Natural killer cell treated with Interleukin-12 subunit alpha and Interleukin-12 subunit beta and Interleukin-15 and Interleukin-18, amount 100 ng/mL, for 72 hours (primary cell): Measurements from ENCODE around the gene SIN3B. TPM values are rescaled to one million over a fixed set of nuclear protein-coding genes. Genes with fewer than 3 reads are reported as not detected.

Experiments used
- ATAC-seq, 2 donors: fragments of 150-1000 bp; cut with Tn5 transposase in 1 of 2; sonication (Bioruptor Pico), chemical (Tn5 transposase) in 1 of 2; 2 replicates each; pipeline ENCODE4 v1.10.0; 2021
- DNase-seq: peaks from one replicate; pipeline ENCODE4 v3.0.0; 2022; ENCODE audit warnings: low spot score
- H3K27ac Mint-ChIP-seq, 2 donors: 1 replicate in 1 of 2; 2 replicates in 1 of 2; pipeline ENCODE4 v1.8.0; 2022; ENCODE audit warnings: mixed read lengths in 2 of 2, mild to moderate bottlenecking in 1 of 2, moderate library complexity in 1 of 2
- H3K27me3 Mint-ChIP-seq, 2 donors: 1 replicate in 1 of 2; 2 replicates in 1 of 2; pipeline ENCODE4 v1.8.0; 2022; ENCODE audit warnings: mixed read lengths in 2 of 2
- H3K36me3 Mint-ChIP-seq: one replicate; pipeline ENCODE4 v1.8.0; 2022; ENCODE audit warnings: mixed read lengths
- H3K4me1 Mint-ChIP-seq, 2 donors: 1 replicate in 1 of 2; 2 replicates in 1 of 2; pipeline ENCODE4 v1.8.0; 2022; ENCODE audit warnings: low read depth in 2 of 2, mixed read lengths in 2 of 2, mild to moderate bottlenecking in 1 of 2
- H3K4me3 Mint-ChIP-seq: one replicate; pipeline ENCODE4 v1.8.0; 2022; ENCODE audit warnings: mixed read lengths
- H3K9me3 Mint-ChIP-seq: 2 replicates; pipeline ENCODE4 v1.8.0; 2022; ENCODE audit warnings: mixed read lengths
- total RNA-seq, 2 donors: library from RNA; stranded (reverse); gene quantifications; one replicate each; pipeline ENCODE4 v1.2.3, GENCODE V29; 2022

SIN3B gene
- total RNA-seq, 2 donors from 2014 or later, result 33.0 to 53.2 TPM

GRCh38 chr19:16836115-16837034, 7.2 kb downstream of the SIN3B start:
- Mint-ChIP-seq H3K27ac (no peak overlapping the region), H3K9me3 (no peaks in the 10 kb centered on the region), H3K4me1 (peaks cover 10 to 11% of the 10 kb centered on the region in 2 donors), H3K36me3 (peaks cover 12% of the 10 kb centered on the region), H3K4me3 (no peak overlapping the region), H3K27me3 (no peaks in the 10 kb centered on the region)
- ATAC-seq, result peak in 1 of 2 donors; percentile 49
- no peak for DNase-seq

GRCh38 chr19:16837035-16837362, 7.8 kb downstream of the SIN3B start:
- no peak for ATAC-seq
- Mint-ChIP-seq H3K9me3 (no peaks in the 10 kb centered on the region), H3K4me3 (no peak overlapping the region), H3K4me1 (peaks cover 6 to 9% of the 10 kb centered on the region in 2 donors), H3K36me3 (peaks cover 9% of the 10 kb centered on the region), H3K27ac (no peak overlapping the region), H3K27me3 (no peaks in the 10 kb centered on the region)
- no peak for DNase-seq

GRCh38 chr19:16841391-16841926, 12.3 kb downstream of the SIN3B start:
- Mint-ChIP-seq H3K9me3 (no peaks in the 10 kb centered on the region), H3K36me3 (peaks cover 5% of the 10 kb centered on the region), H3K4me1 (peaks cover 6 to 12% of the 10 kb centered on the region in 2 donors), H3K27me3 (no peaks in the 10 kb centered on the region), H3K27ac (no peak overlapping the region), H3K4me3 (no peak overlapping the region)
- ATAC-seq (no peak), DNase-seq (no peak)

GRCh38 chr19:16846901-16847300, 17.7 kb downstream of the SIN3B start:
- DNase-seq (no peak), ATAC-seq (no peak)
- Mint-ChIP-seq H3K4me3 (no peak overlapping the region), H3K27me3 (no peaks in the 10 kb centered on the region), H3K27ac (no peak overlapping the region), H3K9me3 (no peaks in the 10 kb centered on the region), H3K4me1 (peaks cover 0 to 3% of the 10 kb centered on the region in 2 donors), H3K36me3 (peaks cover 8% of the 10 kb centered on the region)

- ATAC-seq (no peak), DNase-seq (no peak)
- peaks cover 8% of the 10 kb centered on the region for H3K36me3 Mint-ChIP-seq
- H3K4me1 Mint-ChIP-seq, result peaks cover 0 to 3% of the 10 kb centered on the region in 2 donors
- H3K27ac Mint-ChIP-seq, result no peak overlapping the region
- H3K4me3 Mint-ChIP-seq, result no peak overlapping the region
- H3K9me3 Mint-ChIP-seq, result no peaks in the 10 kb centered on the region
- no peaks in the 10 kb centered on the region for H3K27me3 Mint-ChIP-seq
These were observed 18.2 kb downstream of the SIN3B start for GRCh38 chr19:16847430-16847829.

GRCh38 chr19:16849168-16849567, 20.0 kb downstream of the SIN3B start:
- H3K27me3 Mint-ChIP-seq, result no peaks in the 10 kb centered on the region
- no peaks in the 10 kb centered on the region for H3K4me1 Mint-ChIP-seq
- no peak overlapping the region for H3K4me3 Mint-ChIP-seq
- no peak for DNase-seq
- peaks cover 8% of the 10 kb centered on the region for H3K36me3 Mint-ChIP-seq
- no peaks in the 10 kb centered on the region for H3K9me3 Mint-ChIP-seq
- ATAC-seq, result no peak
- no peak overlapping the region for H3K27ac Mint-ChIP-seq

GRCh38 chr19:16850133-16850532, 20.9 kb downstream of the SIN3B start:
- Mint-ChIP-seq H3K36me3 (peaks cover 12% of the 10 kb centered on the region), H3K4me3 (no peak overlapping the region), H3K9me3 (no peaks in the 10 kb centered on the region)

GRCh38 chr19:16851031-16851712, 22.0 kb downstream of the SIN3B start:
- H3K27me3 Mint-ChIP-seq, result no peaks in the 10 kb centered on the region
- no peak overlapping the region for H3K27ac Mint-ChIP-seq
- DNase-seq, result no peak
- H3K4me3 Mint-ChIP-seq, result no peak overlapping the region
- no peak for ATAC-seq
- peaks cover 12% of the 10 kb centered on the region for H3K36me3 Mint-ChIP-seq
- H3K9me3 Mint-ChIP-seq, result no peaks in the 10 kb centered on the region
- no peaks in the 10 kb centered on the region for H3K4me1 Mint-ChIP-seq

More at GRCh38 chr19:16850133-16850532, 20.9 kb downstream of the SIN3B start:
- no peaks in the 10 kb centered on the region for H3K27me3 Mint-ChIP-seq
- H3K4me1 Mint-ChIP-seq, result no peaks in the 10 kb centered on the region
- no peak overlapping the region for H3K27ac Mint-ChIP-seq
- DNase-seq (no peak), ATAC-seq (no peak)

GRCh38 chr19:16853066-16853465, 23.9 kb downstream of the SIN3B start:
- ATAC-seq (no peak), DNase-seq (no peak)
- Mint-ChIP-seq H3K27ac (no peak overlapping the region), H3K9me3 (no peaks in the 10 kb centered on the region), H3K36me3 (peaks cover 7% of the 10 kb centered on the region), H3K27me3 (no peaks in the 10 kb centered on the region), H3K4me3 (no peak overlapping the region), H3K4me1 (peaks cover 0 to 2% of the 10 kb centered on the region in 2 donors)

- H3K27me3 Mint-ChIP-seq, result no peaks in the 10 kb centered on the region
- peaks cover 0 to 7% of the 10 kb centered on the region in 2 donors for H3K4me1 Mint-ChIP-seq
- no peaks in the 10 kb centered on the region for H3K9me3 Mint-ChIP-seq
- H3K4me3 Mint-ChIP-seq, result no peak overlapping the region
- ATAC-seq (no peak), DNase-seq (no peak)
- peaks cover 8% of the 10 kb centered on the region for H3K36me3 Mint-ChIP-seq
- H3K27ac Mint-ChIP-seq, result no peak overlapping the region
These were observed 26.9 kb downstream of the SIN3B start for GRCh38 chr19:16856091-16856490.

- Mint-ChIP-seq H3K9me3 (no peaks in the 10 kb centered on the region), H3K4me3 (no peak overlapping the region), H3K4me1 (peaks cover 0 to 10% of the 10 kb centered on the region in 2 donors), H3K27me3 (no peaks in the 10 kb centered on the region), H3K27ac (no peak overlapping the region), H3K36me3 (peaks cover 8% of the 10 kb centered on the region)
- no peak for DNase-seq
- no peak for ATAC-seq
These were observed 30.4 kb downstream of the SIN3B start for GRCh38 chr19:16859626-16860025.

- Mint-ChIP-seq H3K4me1 (peaks cover 0 to 10% of the 10 kb centered on the region in 2 donors), H3K9me3 (no peaks in the 10 kb centered on the region), H3K27me3 (no peaks in the 10 kb centered on the region), H3K27ac (no peak overlapping the region), H3K4me3 (no peak overlapping the region), H3K36me3 (peaks cover 4% of the 10 kb centered on the region)
- DNase-seq (no peak), ATAC-seq (no peak)
These were observed 30.9 kb downstream of the SIN3B start for GRCh38 chr19:16860118-16860517.

GRCh38 chr19:16861011-16861410, 31.8 kb downstream of the SIN3B start:
- H3K27ac Mint-ChIP-seq, result no peak overlapping the region
- ATAC-seq, result no peak
- peaks cover 4% of the 10 kb centered on the region for H3K36me3 Mint-ChIP-seq
- peaks cover 0 to 10% of the 10 kb centered on the region in 2 donors for H3K4me1 Mint-ChIP-seq
- H3K4me3 Mint-ChIP-seq, result no peak overlapping the region
- no peaks in the 10 kb centered on the region for H3K9me3 Mint-ChIP-seq
- no peak for DNase-seq
- no peaks in the 10 kb centered on the region for H3K27me3 Mint-ChIP-seq

- Mint-ChIP-seq H3K4me3 (no peak overlapping the region), H3K9me3 (no peaks in the 10 kb centered on the region), H3K36me3 (peaks cover 4% of the 10 kb centered on the region), H3K27ac (no peak overlapping the region), H3K4me1 (peaks cover 0 to 8% of the 10 kb centered on the region in 2 donors), H3K27me3 (no peaks in the 10 kb centered on the region)
- no peak for DNase-seq
- no peak for ATAC-seq
These were observed 32.6 kb downstream of the SIN3B start for GRCh38 chr19:16861834-16862233.
